Measurements from ENCODE around the gene HS2ST1.

The HS2ST1 gene

DNA sequence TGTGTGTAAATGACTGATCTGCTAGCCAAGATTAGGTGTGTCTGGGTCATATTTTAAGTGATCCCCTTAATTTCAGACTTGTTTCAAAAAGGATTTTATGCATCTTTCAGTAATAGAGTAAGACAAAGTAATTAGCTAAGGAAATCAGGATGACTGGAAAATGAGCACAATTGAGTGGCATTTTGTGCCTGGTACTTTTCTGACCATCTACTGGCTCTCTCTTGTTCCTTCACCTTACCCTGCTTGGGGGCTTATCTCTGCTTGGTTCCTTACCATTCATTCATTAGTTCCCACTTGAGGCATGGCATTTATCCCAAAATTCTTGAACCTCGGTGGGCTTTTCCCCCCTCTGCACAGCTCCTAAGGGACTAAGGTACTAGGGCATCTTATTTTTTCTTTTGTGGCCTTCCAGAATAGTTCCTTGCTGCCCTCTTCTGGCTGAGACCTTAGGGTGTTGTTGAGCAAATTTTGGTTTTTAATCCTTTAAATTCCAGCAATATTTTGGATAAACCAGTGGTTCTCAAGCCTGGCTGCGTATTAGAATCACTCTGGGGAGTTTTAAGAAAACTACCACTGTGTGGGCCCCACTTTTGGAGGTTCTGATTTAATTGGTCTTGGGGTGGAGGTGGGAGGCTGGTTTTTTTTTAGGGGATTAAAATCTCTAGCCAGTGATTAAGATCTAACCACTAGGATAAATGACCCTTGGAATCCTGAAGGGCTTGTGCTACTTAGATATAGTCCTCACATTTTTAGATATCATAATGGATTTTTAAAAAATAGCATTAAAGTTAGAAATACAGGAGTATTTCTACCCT lies 50.8 kb downstream of the HS2ST1 start:
- DNase-seq (ENCODE audit: low spot score), result no peak
- Histone ChIP-seq H3K27ac (no peak overlapping the region), H3K4me3 (no peak overlapping the region)
- TF ChIP-seq, protein P1, sequence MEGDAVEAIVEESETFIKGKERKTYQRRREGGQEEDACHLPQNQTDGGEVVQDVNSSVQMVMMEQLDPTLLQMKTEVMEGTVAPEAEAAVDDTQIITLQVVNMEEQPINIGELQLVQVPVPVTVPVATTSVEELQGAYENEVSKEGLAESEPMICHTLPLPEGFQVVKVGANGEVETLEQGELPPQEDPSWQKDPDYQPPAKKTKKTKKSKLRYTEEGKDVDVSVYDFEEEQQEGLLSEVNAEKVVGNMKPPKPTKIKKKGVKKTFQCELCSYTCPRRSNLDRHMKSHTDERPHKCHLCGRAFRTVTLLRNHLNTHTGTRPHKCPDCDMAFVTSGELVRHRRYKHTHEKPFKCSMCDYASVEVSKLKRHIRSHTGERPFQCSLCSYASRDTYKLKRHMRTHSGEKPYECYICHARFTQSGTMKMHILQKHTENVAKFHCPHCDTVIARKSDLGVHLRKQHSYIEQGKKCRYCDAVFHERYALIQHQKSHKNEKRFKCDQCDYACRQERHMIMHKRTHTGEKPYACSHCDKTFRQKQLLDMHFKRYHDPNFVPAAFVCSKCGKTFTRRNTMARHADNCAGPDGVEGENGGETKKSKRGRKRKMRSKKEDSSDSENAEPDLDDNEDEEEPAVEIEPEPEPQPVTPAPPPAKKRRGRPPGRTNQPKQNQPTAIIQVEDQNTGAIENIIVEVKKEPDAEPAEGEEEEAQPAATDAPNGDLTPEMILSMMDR (IDR thresholded peaks at IDR 0.05), result no peak

DNA sequence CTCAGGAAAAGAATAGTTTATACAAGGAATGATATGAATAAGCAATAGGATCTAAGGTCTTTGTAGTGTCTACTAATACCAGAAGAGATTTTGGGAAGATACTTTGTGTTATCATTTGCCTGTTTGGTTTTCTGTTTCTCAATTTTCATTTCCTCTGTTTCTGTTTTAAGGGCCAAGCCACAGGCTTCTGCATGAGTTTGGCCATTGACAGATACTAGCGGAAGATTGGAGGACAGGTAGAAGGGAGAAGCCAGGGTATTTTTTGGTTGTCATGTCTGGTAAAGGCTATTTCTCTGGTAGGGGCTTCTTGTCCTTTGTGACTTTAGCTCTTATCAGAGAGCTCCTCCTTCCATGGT lies 51.4 kb downstream of the HS2ST1 start:
- Histone ChIP-seq H3K4me3 (no peak overlapping the region), H3K27ac (no peak overlapping the region)
- TF ChIP-seq, protein P1 (IDR thresholded peaks at IDR 0.05), result no peak

DNA sequence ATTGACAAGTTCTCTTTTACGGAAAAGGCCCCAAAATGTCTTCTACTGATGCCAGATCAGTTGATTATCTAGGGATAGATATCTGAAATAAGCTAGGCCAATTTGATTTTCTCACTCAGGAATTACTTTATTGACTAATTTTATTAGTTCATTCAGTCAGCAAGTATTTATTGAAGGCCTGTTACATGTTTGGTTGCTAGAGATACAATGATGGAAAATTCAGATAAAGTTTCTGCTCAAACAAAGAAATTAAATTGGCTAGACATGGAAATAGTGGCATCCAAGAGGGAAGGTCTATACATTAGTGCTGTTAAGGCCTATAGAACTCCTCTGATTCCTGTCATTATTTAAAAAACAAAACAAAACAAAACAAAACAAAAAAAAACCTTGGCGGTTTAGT lies 56.5 kb downstream of the HS2ST1 start:
- TF ChIP-seq, protein P1 (IDR thresholded peaks at IDR 0.05), result no peak
- Histone ChIP-seq H3K27ac (no peak overlapping the region), H3K4me3 (no peak overlapping the region)
- DNase-seq (ENCODE audit: low spot score), result no peak

More for the DNA sequence above, 51.4 kb downstream of the HS2ST1 start:
- no peak for DNase-seq (ENCODE audit: low spot score)

DNA sequence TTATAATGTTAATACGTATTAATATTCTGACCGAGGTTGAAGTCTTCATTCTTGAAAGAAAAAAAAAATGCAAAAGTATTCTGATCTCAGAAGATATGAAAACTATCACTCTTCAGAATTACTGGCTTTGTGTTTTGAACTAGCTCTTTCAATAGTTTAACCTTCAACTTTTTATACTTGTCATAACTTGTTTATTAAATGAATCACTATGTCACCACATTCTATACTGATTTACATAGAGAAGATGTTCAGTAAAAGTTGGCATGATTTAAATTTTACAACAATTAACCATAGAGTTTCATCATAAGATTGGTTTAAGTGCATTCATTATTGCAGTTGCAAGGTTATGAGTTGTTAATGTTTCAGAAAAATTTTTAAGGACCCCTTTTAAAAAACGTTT lies 57.3 kb downstream of the HS2ST1 start:
- H3K4me3 ChIP-seq, result no peak overlapping the region
- no peak for DNase-seq (ENCODE audit: low spot score)
- TF ChIP-seq, protein P1 (IDR thresholded peaks at IDR 0.05), result no peak
- H3K27ac ChIP-seq, result no peak overlapping the region

DNA sequence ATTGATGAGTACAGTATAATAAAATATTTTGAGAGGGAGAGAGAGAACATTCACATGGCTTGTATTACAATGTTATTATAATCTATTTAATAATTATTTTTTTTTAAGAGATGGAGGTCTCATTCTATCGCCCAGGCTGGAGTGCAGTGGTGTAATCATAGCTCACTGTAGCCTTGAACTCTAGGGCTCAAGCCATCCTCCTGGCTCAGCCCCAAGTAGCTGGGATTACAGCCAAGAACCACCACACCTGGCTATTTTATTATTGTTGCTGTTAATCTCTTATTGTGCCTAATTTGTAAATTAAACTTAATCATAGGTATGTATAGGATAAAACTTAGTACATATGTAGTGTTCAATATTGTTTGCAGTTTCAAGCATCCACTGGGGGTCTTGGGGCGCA lies 57.8 kb downstream of the HS2ST1 start:
- no peak for DNase-seq (ENCODE audit: low spot score)
- Histone ChIP-seq H3K4me3 (no peak overlapping the region), H3K27ac (no peak overlapping the region)
- TF ChIP-seq, protein P1 (IDR thresholded peaks at IDR 0.05), result no peak

DNA sequence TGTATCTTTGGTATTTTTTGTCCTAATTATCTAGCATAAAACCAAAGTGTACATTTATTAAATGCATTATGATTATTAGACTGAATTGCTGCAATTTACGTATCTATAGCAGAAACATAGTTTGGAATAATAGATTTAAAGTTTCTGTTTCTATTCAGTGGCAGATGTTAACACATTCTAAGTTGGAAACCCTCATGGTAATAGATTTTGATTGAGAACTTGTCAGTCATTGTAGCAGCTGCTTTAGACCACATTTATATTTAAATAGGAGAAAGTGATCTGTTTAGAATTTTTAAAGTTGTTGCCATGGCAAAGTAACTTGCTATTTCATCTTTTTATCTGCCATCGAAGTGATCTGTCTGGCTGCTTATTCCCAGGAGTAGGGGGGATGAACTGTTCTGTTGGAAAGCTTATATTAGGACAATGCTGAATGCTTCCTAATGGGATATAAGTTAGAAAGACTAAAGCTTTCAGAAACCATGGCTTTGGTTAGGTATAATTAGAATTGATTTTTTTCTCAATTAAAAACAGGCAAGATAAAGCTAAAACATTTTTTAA lies 61.6 kb downstream of the HS2ST1 start:
- no peak for DNase-seq (ENCODE audit: low spot score)
- H3K27ac ChIP-seq, result no peak overlapping the region
- H3K4me3 ChIP-seq, result no peak overlapping the region
- TF ChIP-seq, protein P1 (IDR thresholded peaks at IDR 0.05), result no peak

DNA sequence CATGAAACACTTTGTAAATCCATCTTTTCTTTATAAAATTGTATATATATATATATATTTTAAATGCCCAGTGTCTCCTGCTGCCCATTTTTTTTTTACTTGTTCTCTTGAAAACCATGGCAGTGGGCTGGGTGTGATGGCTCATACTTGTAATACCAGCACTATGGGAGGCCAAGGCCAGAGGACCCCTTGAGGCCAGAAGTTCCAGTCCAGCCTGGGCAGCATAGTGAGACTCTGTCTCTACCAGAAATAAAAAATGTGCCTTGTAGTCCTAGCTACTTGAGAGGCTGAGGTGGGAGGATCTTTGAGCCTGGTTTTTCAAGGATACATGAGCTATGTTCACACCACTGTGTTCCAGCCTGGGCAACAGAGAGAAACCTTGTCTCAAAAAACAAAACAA lies 62.2 kb downstream of the HS2ST1 start:
- TF ChIP-seq, protein P1 (IDR thresholded peaks at IDR 0.05), result no peak
- no peak for DNase-seq (ENCODE audit: low spot score)
- no peak overlapping the region for H3K27ac ChIP-seq
- no peak overlapping the region for H3K4me3 ChIP-seq
